Measurements from ENCODE around the gene FRMD4A. TPM values are rescaled to one million over a fixed set of nuclear protein-coding genes. Genes with fewer than 3 reads are reported as not detected.
"Not testable (repeated sequence)": the region's sequence is repeated elsewhere in the genome, so short reads cannot be mapped to it uniquely, and the experiment has no call there.

FRMD4A gene
- total RNA-seq, 2 experiments from 2014 or later: 0.17 TPM; not detected in 1

- Histone ChIP-seq H4K20me1 (ENCODE audit: insufficient read depth, low read length) (no peaks in the 10 kb centered on the region), H3K79me2 (ENCODE audit: insufficient read depth, low read depth, low read length) (no peaks in the 10 kb centered on the region), H3K4me3 (ENCODE audit: low read depth, low read length, poor library complexity, severe bottlenecking) (no peak overlapping the region), H3K4me2 (ENCODE audit: low read length) (no peak overlapping the region), H3K36me3 (ENCODE audit: insufficient read depth, low read length) (no peaks in the 10 kb centered on the region), H3K27ac (ENCODE audit: low read depth, low read length, poor library complexity, severe bottlenecking) (no peak overlapping the region), H3K9me2 (ENCODE audit: insufficient read depth, low read length) (no peaks in the 10 kb centered on the region), H3K4me1 (ENCODE audit: insufficient read depth, low read length, poor library complexity, severe bottlenecking) (no peaks in the 10 kb centered on the region), H3K9me3 (ENCODE audit: low read length) (no peaks in the 10 kb centered on the region), H2AFZ (ENCODE audit: low read length) (no peak overlapping the region)
- no TSS peak for BruUV-seq (replicated peaks)
- no peak for TF ChIP-seq CTCF (conservative IDR thresholded peaks at IDR 0.05; ENCODE audit: low read length)
- no peak for TF ChIP-seq EZH2phosphoT487 (IDR thresholded peaks at IDR 0.05; ENCODE audit: borderline replicate concordance, low read depth, low read length)
- DNase-seq (ENCODE audit: low spot score): no peak
- intact Hi-C loops (cut with micrococcal nuclease; ENCODE audit: unreplicated experiment): no loop called here
- POLR2A ChIA-PET: no interaction called here
- CTCF ChIA-PET (ENCODE audit: unreplicated experiment): no interaction called here
Observed at GRCh38 chr10:14208231-14208630, 122.5 kb downstream of the FRMD4A start.

- intact Hi-C loops (cut with micrococcal nuclease; ENCODE audit: unreplicated experiment): no loop called here
- no peaks in the 10 kb centered on the region for H3K4me1 ChIP-seq (ENCODE audit: insufficient read depth, low read length, poor library complexity, severe bottlenecking)
- no peak for DNase-seq (ENCODE audit: low spot score)
- H4K20me1 ChIP-seq (ENCODE audit: insufficient read depth, low read length): no peaks in the 10 kb centered on the region
- no peak for TF ChIP-seq CTCF (conservative IDR thresholded peaks at IDR 0.05; ENCODE audit: low read length)
- TF ChIP-seq EZH2phosphoT487 (IDR thresholded peaks at IDR 0.05; ENCODE audit: borderline replicate concordance, low read depth, low read length): no peak
- H2AFZ ChIP-seq (ENCODE audit: low read length): no peak overlapping the region
- H3K27ac ChIP-seq (ENCODE audit: low read depth, low read length, poor library complexity, severe bottlenecking): no peak overlapping the region
- H3K79me2 ChIP-seq (ENCODE audit: insufficient read depth, low read depth, low read length): no peaks in the 10 kb centered on the region
- H3K9me2 ChIP-seq (ENCODE audit: insufficient read depth, low read length): no peaks in the 10 kb centered on the region
- CTCF ChIA-PET (ENCODE audit: unreplicated experiment): no interaction called here
- no peak overlapping the region for H3K4me3 ChIP-seq (ENCODE audit: low read depth, low read length, poor library complexity, severe bottlenecking)
- H3K4me2 ChIP-seq (ENCODE audit: low read length): no peak overlapping the region
- POLR2A ChIA-PET: interaction anchor here (0.7 kb wide), 2 partner anchors 9 to 1973 kb away, joined by 3 read pairs; no protein-coding TSS in a partner anchor
- BruUV-seq (replicated peaks): no TSS peak
- H3K9me3 ChIP-seq (ENCODE audit: low read length): no peaks in the 10 kb centered on the region
- H3K36me3 ChIP-seq (ENCODE audit: insufficient read depth, low read length): no peaks in the 10 kb centered on the region
Observed at GRCh38 chr10:14205233-14205632, 125.5 kb downstream of the FRMD4A start.

GRCh38 chr10:14200698-14201544 lies 129.8 kb downstream of the FRMD4A start:
- Histone ChIP-seq H3K36me3 (ENCODE audit: insufficient read depth, low read length) (no peaks in the 10 kb centered on the region), H3K4me2 (ENCODE audit: low read length) (no peak overlapping the region), H3K4me3 (ENCODE audit: low read depth, low read length, poor library complexity, severe bottlenecking) (no peak overlapping the region), H3K4me1 (ENCODE audit: insufficient read depth, low read length, poor library complexity, severe bottlenecking) (no peaks in the 10 kb centered on the region), H3K9me3 (ENCODE audit: low read length) (no peaks in the 10 kb centered on the region), H3K79me2 (ENCODE audit: insufficient read depth, low read depth, low read length) (no peaks in the 10 kb centered on the region), H4K20me1 (ENCODE audit: insufficient read depth, low read length) (no peaks in the 10 kb centered on the region), H3K9me2 (ENCODE audit: insufficient read depth, low read length) (no peaks in the 10 kb centered on the region), H2AFZ (ENCODE audit: low read length) (no peak overlapping the region), H3K27ac (ENCODE audit: low read depth, low read length, poor library complexity, severe bottlenecking) (no peak overlapping the region)
- no peak for DNase-seq (ENCODE audit: low spot score)
- BruUV-seq (replicated peaks): no TSS peak
- CTCF ChIA-PET (ENCODE audit: unreplicated experiment): interaction anchor here (0.6 kb wide), 1 partner anchor 10 kb away, joined by 3 read pairs; no protein-coding TSS in a partner anchor
- intact Hi-C loops (cut with micrococcal nuclease; ENCODE audit: unreplicated experiment): no loop called here
- TF ChIP-seq EZH2phosphoT487 (IDR thresholded peaks at IDR 0.05; ENCODE audit: borderline replicate concordance, low read depth, low read length): no peak
- TF ChIP-seq CTCF (conservative IDR thresholded peaks at IDR 0.05; ENCODE audit: low read length): peak; percentile 64
- POLR2A ChIA-PET: interaction anchor here (0.7 to 1.5 kb wide), 2 partner anchors 15 to 535 kb away, joined by 3 to 4 read pairs; no protein-coding TSS in a partner anchor

- H3K27ac ChIP-seq (ENCODE audit: low read depth, low read length, poor library complexity, severe bottlenecking); H3K9me3 ChIP-seq (ENCODE audit: low read length); H3K36me3 ChIP-seq (ENCODE audit: insufficient read depth, low read length); H3K4me2 ChIP-seq (ENCODE audit: low read length); CTCF ChIA-PET (ENCODE audit: unreplicated experiment); H3K9me2 ChIP-seq (ENCODE audit: insufficient read depth, low read length); H2AFZ ChIP-seq (ENCODE audit: low read length); H3K79me2 ChIP-seq (ENCODE audit: insufficient read depth, low read depth, low read length); H3K4me3 ChIP-seq (ENCODE audit: low read depth, low read length, poor library complexity, severe bottlenecking); DNase-seq (ENCODE audit: low spot score); H4K20me1 ChIP-seq (ENCODE audit: insufficient read depth, low read length); BruUV-seq (replicated peaks); H3K4me1 ChIP-seq (ENCODE audit: insufficient read depth, low read length, poor library complexity, severe bottlenecking): not testable (repeated sequence)
- POLR2A ChIA-PET: interaction anchor here (0.5 to 0.7 kb wide), 2 partner anchors 12 to 1641 kb away, joined by 3 to 4 read pairs; no protein-coding TSS in a partner anchor
- intact Hi-C loops (cut with micrococcal nuclease; ENCODE audit: unreplicated experiment): loop anchor here (5.0 kb wide), 2 partner anchors 123 to 278 kb away; no protein-coding TSS in a partner anchor
Observed at GRCh38 chr10:14199098-14199497, 131.6 kb downstream of the FRMD4A start.
